NCI-H2227 treated with DMSO at 0.1 percent for 48 hours (cell line): ENCODE measurements around the gene FBXO34.

Experiments used
- DNase-seq: peaks from one replicate; lab custom pipeline; 2025; lab: John Stamatoyannopoulos, UW

FBXO34 gene

GRCh38 chr14:55272922-55273321, 1.7 kb downstream of the FBXO34 start:
- DNase-seq: no peak

- no peak for DNase-seq
Observed at GRCh38 chr14:55274146-55274545, 2.9 kb downstream of the FBXO34 start.

GRCh38 chr14:55274751-55275150, 3.5 kb downstream of the FBXO34 start:
- DNase-seq: no peak

- no peak for DNase-seq
Observed at GRCh38 chr14:55276736-55277135, 5.5 kb downstream of the FBXO34 start.

GRCh38 chr14:55277972-55278740, 6.9 kb downstream of the FBXO34 start:
- DNase-seq: no peak

GRCh38 chr14:55279384-55279783, 8.2 kb downstream of the FBXO34 start:
- no peak for DNase-seq

- no peak for DNase-seq
Observed at GRCh38 chr14:55281316-55281839, 10.2 kb downstream of the FBXO34 start.

GRCh38 chr14:55285048-55285652, 13.9 kb downstream of the FBXO34 start:
- DNase-seq: no peak

- no peak for DNase-seq
Observed at GRCh38 chr14:55288439-55288838, 17.2 kb downstream of the FBXO34 start.

- no peak for DNase-seq
Observed at GRCh38 chr14:55291480-55292081, 20.4 kb downstream of the FBXO34 start.

- no peak for DNase-seq
Observed at GRCh38 chr14:55294603-55295002, 23.4 kb downstream of the FBXO34 start.

GRCh38 chr14:55297611-55298499, 26.6 kb downstream of the FBXO34 start:
- no peak for DNase-seq

- no peak for DNase-seq
Observed at GRCh38 chr14:55298500-55298822, 27.2 kb downstream of the FBXO34 start.

GRCh38 chr14:55301437-55302121, 30.4 kb downstream of the FBXO34 start:
- DNase-seq: no peak

GRCh38 chr14:55302367-55303124, 31.3 kb downstream of the FBXO34 start:
- DNase-seq: no peak

GRCh38 chr14:55303125-55303499, 31.9 kb downstream of the FBXO34 start:
- DNase-seq: no peak

- no peak for DNase-seq
Observed at GRCh38 chr14:55303691-55304145, 32.5 kb downstream of the FBXO34 start.

- DNase-seq: no peak
Observed at GRCh38 chr14:55306938-55307589, 35.8 kb downstream of the FBXO34 start.

- no peak for DNase-seq
Observed at GRCh38 chr14:55309154-55309553, 37.9 kb downstream of the FBXO34 start.

- no peak for DNase-seq
Observed at GRCh38 chr14:55309761-55310365, 38.6 kb downstream of the FBXO34 start.
